Motor neuron (in vitro differentiated cells): ENCODE results near the gene PHF10. TPM values are rescaled to one million over a fixed set of nuclear protein-coding genes. Genes with fewer than 3 reads are reported as not detected.
A peak's percentile ranks its signal among the peaks of the same experiment; 100 is the strongest.
"Not testable (repeated sequence)": the region's sequence is repeated elsewhere in the genome, so short reads cannot be mapped to it uniquely, and the experiment has no call there.

Experiments
- ATAC-seq, 8 experiments: fragments of 200-7000 bp; cut with Tn5 transposase; replicated peaks in 6 of 8; 2 replicates each; pipeline ENCODE4 v1.8.0; 2021; ENCODE audit warnings: mild to moderate bottlenecking in 8 of 8, moderate library complexity in 8 of 8
- H3K27ac ChIP-seq, 2 donors: fragments of 250-450 bp; sonication (Bioruptor Pico); 2 replicates each; pipeline ENCODE4 v1.9.0; 2021; ENCODE audit warnings: antibody characterized with exemption in 2 of 2, mild to moderate bottlenecking in 2 of 2, moderate library complexity in 1 of 2
- H3K4me1 ChIP-seq, 2 donors: fragments of 250-450 bp; sonication (Bioruptor Pico); replicated peaks in 1 of 2; 2 replicates each; pipeline ENCODE4 v1.6.1; 2021; ENCODE audit warnings: antibody characterized with exemption in 2 of 2, mild to moderate bottlenecking in 2 of 2, moderate library complexity in 1 of 2
- H3K4me3 ChIP-seq, 5 donors: fragments of 250-450 bp; sonication (Bioruptor Pico); 2 replicates each; pipeline ENCODE4 v1.9.0; 2021; ENCODE audit warnings: antibody characterized with exemption in 5 of 5, mild to moderate bottlenecking in 5 of 5, moderate library complexity in 4 of 5
- WGBS, 10 experiments: fragments of 450-650 bp; shearing (Covaris generic); methylation state at CpG; one replicate each; pipeline ENCODE4 v1.0.0; 2022; 5-methylcytosine and 5-hydroxymethylcytosine counted together
- in situ Hi-C, 9 experiments: fragments of 400-800 bp; cut with MboI; loops; one replicate each; pipeline ENCODE4 v1.15.0; 2021; ENCODE audit warnings: low sequenced_read_pairs in 9 of 9, low pct_unique_long_range_greater_than_20kb in 2 of 9; ENCODE audit not compliant: unreplicated experiment in 9 of 9
- total RNA-seq, 8 experiments: library from RNA; unstranded; fragments of 300-600 nt; gene quantifications; 2 replicates each; pipeline versions ENCODE4 v1.2.3 to v1.2.4, GENCODE V29; 2022

The PHF10 gene
- total RNA-seq, 8 experiments from 2014 or later = 11.8 to 53.2 (median 26.9) TPM

GRCh38 chr6:169714595-169714994 is 9.7 kb downstream of the PHF10 start:
- Histone ChIP-seq H3K27ac (no peak overlapping the region), H3K4me3 (no peak overlapping the region), H3K4me1 (no peaks in the 10 kb centered on the region)
- ATAC-seq = no peak
- in situ Hi-C loops = no loop called here
- WGBS, 10 experiments = 91 to 100% (median 98%) methylated on average over 3 to 9 of the region's 9 CpGs

- no peaks in the 10 kb centered on the region for H3K4me1 ChIP-seq
- 100% methylated on average over 1 to 2 of the region's 2 CpGs; no CpG with 5 or more reads in 5 of the 10 experiments for WGBS, 10 experiments
- no peak overlapping the region for H3K27ac ChIP-seq
- in situ Hi-C loops = no loop called here
- no peak overlapping the region for H3K4me3 ChIP-seq
- no peak for ATAC-seq
Observed at GRCh38 chr6:169714178-169714577, 10.1 kb downstream of the PHF10 start.

GRCh38 chr6:169710009-169710408 is 14.3 kb downstream of the PHF10 start:
- WGBS, 10 experiments = 40 to 89% (median 71%) methylated on average over 1 to 3 of the region's 3 CpGs; no CpG with 5 or more reads in 1 of the 10 experiments
- in situ Hi-C loops = no loop called here
- no peak for ATAC-seq
- no peak overlapping the region for H3K4me3 ChIP-seq
- no peak overlapping the region for H3K27ac ChIP-seq
- H3K4me1 ChIP-seq = peaks cover 1 to 10% of the 10 kb centered on the region in 2 donors

GRCh38 chr6:169709293-169709692 is 15.0 kb downstream of the PHF10 start:
- in situ Hi-C loops = no loop called here
- peaks cover 5 to 17% of the 10 kb centered on the region in 2 donors for H3K4me1 ChIP-seq
- no peak overlapping the region for H3K27ac ChIP-seq
- H3K4me3 ChIP-seq = no peak overlapping the region
- ATAC-seq = no peak

GRCh38 chr6:169707772-169708171 is 16.5 kb downstream of the PHF10 start:
- no peak overlapping the region for H3K4me3 ChIP-seq
- ATAC-seq = peak in 3 of 8 experiments; percentile 42 to 69 (median 61)
- 67 to 100% (median 100%) methylated on average over 1 to 2 of the region's 2 CpGs; no CpG with 5 or more reads in 3 of the 10 experiments for WGBS, 10 experiments
- in situ Hi-C loops = no loop called here
- H3K4me1 ChIP-seq = peaks cover 16 to 31% of the 10 kb centered on the region in 2 donors
- H3K27ac ChIP-seq = no peak overlapping the region

GRCh38 chr6:169702840-169703246 is 21.5 kb downstream of the PHF10 start:
- Histone ChIP-seq H3K4me1 (peaks cover 26 to 41% of the 10 kb centered on the region in 2 donors), H3K27ac (peak overlapping the region; percentile 91 to 94), H3K4me3 (peak overlapping the region; percentile 71 to 96 (median 95))
- peak in 1 of 8 experiments; percentile 3 for ATAC-seq
- in situ Hi-C loops = no loop called here
- 0 to 32% (median 2%) methylated on average over 1 to 20 of the region's 22 CpGs; no CpG with 5 or more reads in 2 of the 10 experiments for WGBS, 10 experiments

GRCh38 chr6:169701954-169702839 is 22.1 kb downstream of the PHF10 start, which contains the start of the genes C6orf120 and WDR27:
Gene C6orf120 (plus strand): TSS chr6:169702126. CDS start chr6:169702460, 334 bp downstream.
Gene WDR27 (minus strand): TSS chr6:169702029. CDS start chr6:169689005, 13,024 bp downstream.
- peaks cover 26 to 41% of the 10 kb centered on the region in 2 donors for H3K4me1 ChIP-seq
- ATAC-seq = peak; percentile 86 to 96 (median 95)
- H3K4me3 ChIP-seq = peak within 1 kb of the TSS; percentile 71 to 96 (median 95)
- in situ Hi-C loops = no loop called here
- WGBS, 10 experiments = 0 to 4% (median 0%) methylated on average over 1 to 14 of the region's 92 CpGs; no CpG with 5 or more reads in 6 of the 10 experiments
- H3K27ac ChIP-seq = peak within 1 kb of the TSS; percentile 91 to 94

- peak overlapping the region; percentile 71 to 96 (median 95) for H3K4me3 ChIP-seq
- peak in 2 of 8 experiments; percentile 2 to 5 for ATAC-seq
- in situ Hi-C loops = no loop called here
- 0 to 8% (median 0%) methylated on average over 1 to 33 of the region's 54 CpGs; no CpG with 5 or more reads in 2 of the 10 experiments for WGBS, 10 experiments
- H3K4me1 ChIP-seq = peaks cover 26 to 41% of the 10 kb centered on the region in 2 donors
- H3K27ac ChIP-seq = peak overlapping the region; percentile 91 to 94
Observed at GRCh38 chr6:169701311-169701953, 22.9 kb downstream of the PHF10 start.

GRCh38 chr6:169700296-169700695 is 24.0 kb downstream of the PHF10 start:
- peak overlapping the region in 3 of 5 donors; percentile 71 to 96 (median 95) for H3K4me3 ChIP-seq

GRCh38 chr6:169697115-169697514 is 27.2 kb downstream of the PHF10 start:
- H3K4me3 ChIP-seq, in situ Hi-C loops, ATAC-seq, H3K27ac ChIP-seq: not testable (repeated sequence)
- H3K4me1 ChIP-seq = peaks cover 10% of the 10 kb centered on the region in 2 donors
- WGBS, 10 experiments = 70 to 100% (median 95%) methylated on average over 1 to 9 of the region's 10 CpGs

More at GRCh38 chr6:169700296-169700695, 24.0 kb downstream of the PHF10 start:
- ATAC-seq = peak in 1 of 8 experiments; percentile 0
- Histone ChIP-seq H3K4me1 (peaks cover 26 to 35% of the 10 kb centered on the region in 2 donors), H3K27ac (no peak overlapping the region)
- WGBS, 10 experiments = 0 to 43% (median 12%) methylated on average over 2 to 5 of the region's 5 CpGs; no CpG with 5 or more reads in 2 of the 10 experiments
- in situ Hi-C loops = no loop called here

- 51 to 100% (median 97%) methylated on average over 2 to 5 of the region's 5 CpGs; no CpG with 5 or more reads in 1 of the 10 experiments for whole genome bisulfite sequencing, 10 experiments
- H3K4me3 ChIP-seq = no peak overlapping the region
- H3K4me1 ChIP-seq = peaks cover 1 to 3% of the 10 kb centered on the region in 2 donors
- H3K27ac ChIP-seq = no peak overlapping the region
- in situ Hi-C loops = no loop called here
- no peak for ATAC-seq
Observed at GRCh38 chr6:169695131-169695530, 29.2 kb downstream of the PHF10 start.

- Histone ChIP-seq H3K27ac (no peak overlapping the region), H3K4me1 (no peaks in the 10 kb centered on the region), H3K4me3 (no peak overlapping the region)
- WGBS, 10 experiments = 80% methylated on average over 1 of the region's 3 CpGs; no CpG with 5 or more reads in 9 of the 10 experiments
- peak in 1 of 8 experiments; percentile 61 for ATAC-seq
- in situ Hi-C loops = no loop called here
Observed at GRCh38 chr6:169692516-169692915, 31.8 kb downstream of the PHF10 start.

GRCh38 chr6:169691260-169691659 is 33.0 kb downstream of the PHF10 start:
- Histone ChIP-seq H3K4me1 (no peaks in the 10 kb centered on the region), H3K27ac (no peak overlapping the region), H3K4me3 (no peak overlapping the region)
- in situ Hi-C loops = no loop called here
- ATAC-seq = no peak
- 94 to 100% (median 100%) methylated on average over 1 to 2 of the region's 2 CpGs; no CpG with 5 or more reads in 1 of the 10 experiments for WGBS, 10 experiments
